ENCODE measurements around the gene PALLD. TPM values are rescaled to one million over a fixed set of nuclear protein-coding genes. Genes with fewer than 3 reads are reported as not detected.

PALLD gene
- total RNA-seq, 1 experiment from 2014 or later, result 166 TPM

- H3K9ac ChIP-seq (ENCODE audit: low read length), result peak overlapping the region; percentile 15; the same call in 1 of the 2 replicates
- peaks cover 76 to 85% of the 10 kb centered on the region in 2 experiments for H3K4me1 ChIP-seq (ENCODE audit: control insufficient read depth in 1 of 2, insufficient read depth in 2 of 2, low read length in 2 of 2)
- BruUV-seq (replicated peaks), result no TSS peak
- no peak overlapping the region for H2AFZ ChIP-seq (ENCODE audit: low read depth, low read length, poor library complexity, severe bottlenecking)
- ATAC-seq, result peak; percentile 38
- H3K79me2 ChIP-seq (ENCODE audit: insufficient read depth, low read length), result peaks cover 48% of the 10 kb centered on the region
- POLR2A ChIA-PET, result no interaction called here
- no peaks in the 10 kb centered on the region for H3K9me2 ChIP-seq (ENCODE audit: insufficient read depth)
- peak overlapping the region; percentile 34 for H3K4me2 ChIP-seq (ENCODE audit: low read length)
- no peaks in the 10 kb centered on the region for H4K20me1 ChIP-seq (ENCODE audit: insufficient read depth)
- no peaks in the 10 kb centered on the region for H3K27me3 ChIP-seq (ENCODE audit: insufficient read depth, low read length)
- DNase-seq (ENCODE audit: low read depth, low spot score), result no peak
- CTCF ChIA-PET, result interaction anchor here (0.6 kb wide), 1 partner anchor 63 kb away, joined by 3 read pairs; no protein-coding TSS in a partner anchor
- TF ChIP-seq MAX (IDR thresholded peaks at IDR 0.05), result peak; percentile 50
- no peak for TF ChIP-seq POLR2A (IDR thresholded peaks at IDR 0.05; ENCODE audit: borderline replicate concordance, extremely low read depth, insufficient read depth, insufficient read length)
- 0 out of 2 replicates have a peak, but pooled peaks have one; percentile 15 for TF ChIP-seq JUND (IDR thresholded peaks at IDR 0.05)
- TF ChIP-seq FOSL1 (IDR thresholded peaks at IDR 0.05; ENCODE audit: low read depth), result no peak
- no peak for TF ChIP-seq RAD21 (IDR thresholded peaks at IDR 0.05; ENCODE audit: low read depth)
- TF ChIP-seq, protein P1, sequence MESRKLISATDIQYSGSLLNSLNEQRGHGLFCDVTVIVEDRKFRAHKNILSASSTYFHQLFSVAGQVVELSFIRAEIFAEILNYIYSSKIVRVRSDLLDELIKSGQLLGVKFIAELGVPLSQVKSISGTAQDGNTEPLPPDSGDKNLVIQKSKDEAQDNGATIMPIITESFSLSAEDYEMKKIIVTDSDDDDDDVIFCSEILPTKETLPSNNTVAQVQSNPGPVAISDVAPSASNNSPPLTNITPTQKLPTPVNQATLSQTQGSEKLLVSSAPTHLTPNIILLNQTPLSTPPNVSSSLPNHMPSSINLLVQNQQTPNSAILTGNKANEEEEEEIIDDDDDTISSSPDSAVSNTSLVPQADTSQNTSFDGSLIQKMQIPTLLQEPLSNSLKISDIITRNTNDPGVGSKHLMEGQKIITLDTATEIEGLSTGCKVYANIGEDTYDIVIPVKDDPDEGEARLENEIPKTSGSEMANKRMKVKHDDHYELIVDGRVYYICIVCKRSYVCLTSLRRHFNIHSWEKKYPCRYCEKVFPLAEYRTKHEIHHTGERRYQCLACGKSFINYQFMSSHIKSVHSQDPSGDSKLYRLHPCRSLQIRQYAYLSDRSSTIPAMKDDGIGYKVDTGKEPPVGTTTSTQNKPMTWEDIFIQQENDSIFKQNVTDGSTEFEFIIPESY (IDR thresholded peaks at IDR 0.05; ENCODE audit: extremely low read depth, insufficient replicate concordance, low read length), result no peak
- TF ChIP-seq, protein P2, sequence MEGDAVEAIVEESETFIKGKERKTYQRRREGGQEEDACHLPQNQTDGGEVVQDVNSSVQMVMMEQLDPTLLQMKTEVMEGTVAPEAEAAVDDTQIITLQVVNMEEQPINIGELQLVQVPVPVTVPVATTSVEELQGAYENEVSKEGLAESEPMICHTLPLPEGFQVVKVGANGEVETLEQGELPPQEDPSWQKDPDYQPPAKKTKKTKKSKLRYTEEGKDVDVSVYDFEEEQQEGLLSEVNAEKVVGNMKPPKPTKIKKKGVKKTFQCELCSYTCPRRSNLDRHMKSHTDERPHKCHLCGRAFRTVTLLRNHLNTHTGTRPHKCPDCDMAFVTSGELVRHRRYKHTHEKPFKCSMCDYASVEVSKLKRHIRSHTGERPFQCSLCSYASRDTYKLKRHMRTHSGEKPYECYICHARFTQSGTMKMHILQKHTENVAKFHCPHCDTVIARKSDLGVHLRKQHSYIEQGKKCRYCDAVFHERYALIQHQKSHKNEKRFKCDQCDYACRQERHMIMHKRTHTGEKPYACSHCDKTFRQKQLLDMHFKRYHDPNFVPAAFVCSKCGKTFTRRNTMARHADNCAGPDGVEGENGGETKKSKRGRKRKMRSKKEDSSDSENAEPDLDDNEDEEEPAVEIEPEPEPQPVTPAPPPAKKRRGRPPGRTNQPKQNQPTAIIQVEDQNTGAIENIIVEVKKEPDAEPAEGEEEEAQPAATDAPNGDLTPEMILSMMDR (IDR thresholded peaks at IDR 0.05 in 2 of 3, conservative IDR thresholded peaks at IDR 0.05 in 1 of 3; ENCODE audit: borderline replicate concordance in 1 of 3, insufficient read depth in 1 of 3, low read depth in 2 of 3, low read length in 2 of 3), result no peak
- TF ChIP-seq EZH2phosphoT487 (IDR thresholded peaks at IDR 0.05; ENCODE audit: borderline replicate concordance), result no peak
- no peak for TF ChIP-seq SIN3A (IDR thresholded peaks at IDR 0.05; ENCODE audit: low read depth)
- TF ChIP-seq SP1 (IDR thresholded peaks at IDR 0.05; ENCODE audit: low read depth), result 0 out of 2 replicates have a peak, but pooled peaks have one; percentile 23
- no peak for TF ChIP-seq TCF7L2 (IDR thresholded peaks at IDR 0.05; ENCODE audit: borderline replicate concordance, extremely low read depth, insufficient read depth, insufficient read length)
- H3K9me3 ChIP-seq (ENCODE audit: control insufficient read depth in 1 of 2, insufficient read depth in 1 of 2, low read depth in 1 of 2, low read length in 2 of 2), result no peaks in the 10 kb centered on the region
- no peaks in the 10 kb centered on the region for H3K36me3 ChIP-seq (ENCODE audit: control insufficient read depth in 1 of 2, insufficient read depth in 2 of 2, low read length in 2 of 2)
- peak overlapping the region; percentile 94 for H3K27ac ChIP-seq (ENCODE audit: low read depth, low read length)
- RAD21 ChIA-PET (ENCODE audit: low non-redundant PET in 1 of 2, low total read pairs in 2 of 2, uncharacterized antibody in 2 of 2, unreplicated experiment in 2 of 2), result no interaction called here
- no peak overlapping the region for H3K4me3 ChIP-seq (replicated peaks in 1 of 2; ENCODE audit: low read depth in 1 of 2, low read length in 2 of 2)
- intact Hi-C loops (cut with micrococcal nuclease), result no loop called here
Measured at GRCh38 chr4:168648929-168649328, 152.1 kb downstream of the PALLD start.
